GM21367 (cell line): Measurements from ENCODE around the gene FCER1A.

ENCODE experiments used
- ATAC-seq: cut with Tn5 transposase; IDR thresholded peaks from one replicate; pipeline ENCODE4 v1.9.1; 2021; ENCODE audit not compliant: unreplicated experiment

Gene FCER1A

GRCh38 chr1:159302095-159302494, at the start of gene FCER1A:
FCER1A (plus strand) TSS chr1:159302336; CDS start chr1:159302365, 29 bp downstream.
- no peak for ATAC-seq

DNA sequence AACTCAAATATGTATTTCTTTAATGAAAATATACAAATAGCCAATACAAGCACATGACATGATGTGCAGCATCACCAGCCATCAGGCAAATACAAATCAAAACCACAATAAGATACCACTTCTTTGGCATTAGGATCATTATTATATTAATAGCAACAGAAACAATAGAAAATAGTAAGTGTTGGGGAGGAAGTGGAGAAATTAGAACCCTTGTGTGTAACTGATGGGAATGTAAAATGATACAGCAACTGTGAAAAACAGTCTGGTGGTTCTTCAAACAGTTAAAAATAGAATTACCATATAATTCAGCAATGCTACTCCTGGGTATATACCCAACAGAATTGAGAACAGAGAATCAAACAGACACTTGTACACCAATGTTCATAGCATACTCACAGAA, 40.8 kb upstream of the FCER1A start:
- ATAC-seq: no peak

DNA sequence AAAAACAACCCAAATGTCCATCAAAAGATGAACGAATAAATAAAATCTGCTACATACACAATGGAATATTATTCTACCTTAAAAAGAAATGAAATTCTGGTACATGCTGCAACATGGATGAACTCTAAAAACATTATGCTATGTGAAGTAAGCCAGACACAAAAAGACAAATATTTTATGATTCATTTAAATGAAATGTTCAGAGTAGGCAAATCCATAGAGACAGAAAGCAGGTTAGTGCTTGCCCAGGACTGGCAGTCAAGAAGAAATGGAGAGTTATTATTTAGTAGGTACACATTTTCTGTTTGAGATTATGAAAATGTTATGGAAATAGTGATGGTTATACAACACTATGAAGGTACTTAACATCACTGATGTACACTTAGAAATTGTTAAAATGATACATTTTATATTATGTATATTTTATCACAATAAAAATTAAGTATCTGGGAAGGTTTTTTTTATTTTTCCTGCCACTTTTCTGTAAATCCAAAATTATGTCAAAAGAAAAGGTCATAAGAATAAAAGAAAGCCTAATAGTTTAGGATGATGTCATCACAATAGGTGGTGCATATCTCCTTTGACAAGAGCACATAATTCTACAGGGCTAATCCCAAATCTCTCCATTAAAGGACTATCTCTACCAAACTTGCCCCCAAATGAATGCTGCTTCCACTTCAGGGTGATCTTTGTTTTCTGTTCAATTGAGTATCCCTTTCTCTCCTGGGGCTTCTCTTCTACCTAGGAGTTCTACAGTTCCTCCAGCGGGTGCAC, 40.2 kb upstream of the FCER1A start:
- no peak for ATAC-seq

GRCh38 chr1:159266832-159267231, 35.3 kb upstream of the FCER1A start:
- no peak for ATAC-seq

DNA sequence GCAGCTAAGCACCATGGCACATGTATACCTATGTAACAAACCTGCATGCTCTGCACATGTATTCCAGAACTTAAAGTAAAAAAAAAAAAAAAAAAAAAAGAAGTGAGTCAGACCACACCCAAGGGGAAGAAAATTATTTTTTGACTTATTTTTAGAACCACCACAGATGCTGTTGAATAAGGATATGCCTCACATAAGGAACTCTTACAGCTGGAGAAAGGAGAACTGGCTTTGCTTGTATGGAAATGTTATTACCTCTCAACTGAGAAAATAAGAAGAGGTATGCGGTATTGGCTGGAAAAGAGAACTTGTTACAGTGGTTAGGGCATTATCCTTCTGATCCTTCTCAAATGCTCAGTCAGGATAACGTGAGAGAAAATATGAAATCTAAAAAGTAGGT, 27.5 kb upstream of the FCER1A start:
- ATAC-seq: no peak

DNA sequence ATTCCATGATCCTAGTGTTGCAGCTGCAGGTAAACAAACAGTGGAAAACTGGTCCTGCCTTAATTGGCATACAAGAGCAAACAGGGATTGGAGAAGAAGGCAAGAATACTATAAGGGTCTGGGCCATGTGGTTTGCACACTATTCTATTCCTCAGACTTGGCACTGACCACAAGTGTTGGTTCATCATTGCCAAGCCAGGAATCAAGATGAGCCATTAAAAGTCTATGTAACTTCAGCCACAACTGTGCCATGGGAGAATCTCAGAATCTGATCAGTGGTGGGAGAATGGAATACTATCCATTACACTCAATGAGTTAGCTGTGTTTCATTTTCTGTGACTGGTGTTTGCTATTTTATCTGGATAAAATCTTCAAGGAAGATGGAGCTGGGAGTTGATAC, 26.2 kb upstream of the FCER1A start:
- no peak for ATAC-seq

GRCh38 chr1:159279773-159280172, 22.4 kb upstream of the FCER1A start:
- no peak for ATAC-seq

- ATAC-seq: no peak
Observed at GRCh38 chr1:159282118-159282517, 20.0 kb upstream of the FCER1A start.

GRCh38 chr1:159289060-159289459, 13.1 kb upstream of the FCER1A start:
- ATAC-seq: no peak

- no peak for ATAC-seq
Observed at GRCh38 chr1:159291424-159291823, 10.7 kb upstream of the FCER1A start.

DNA sequence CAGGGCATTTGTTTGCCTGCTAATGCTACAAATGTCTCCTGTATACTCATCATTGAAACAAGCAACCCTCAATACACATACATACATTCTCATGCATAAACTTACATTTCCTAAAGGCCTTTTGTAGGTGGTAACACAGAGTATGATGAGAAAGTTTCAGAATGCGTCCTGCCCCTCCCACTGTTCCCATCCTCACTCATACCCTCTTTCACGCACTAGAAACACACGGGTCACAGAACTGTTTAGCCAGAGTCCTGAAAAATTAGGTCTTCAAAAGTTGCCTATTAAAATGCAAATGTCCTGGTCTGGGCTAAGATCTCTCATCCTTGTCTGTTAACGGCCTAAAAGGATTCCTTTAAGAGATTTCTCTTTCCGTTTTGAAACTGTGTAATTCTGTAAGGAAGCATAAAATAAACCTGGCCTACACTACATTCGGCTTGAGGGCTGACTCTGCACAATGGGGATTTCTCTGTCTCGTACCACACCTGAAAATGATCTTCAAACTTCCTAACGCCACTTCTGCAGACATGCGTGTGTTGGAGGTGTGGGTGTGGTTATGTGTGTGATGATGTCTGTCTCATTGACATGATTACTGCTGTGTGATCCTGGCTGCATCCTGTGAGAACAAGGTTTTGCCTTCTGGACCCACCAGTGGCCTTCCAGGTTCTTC, 5.3 kb upstream of the FCER1A start:
- ATAC-seq: no peak

DNA sequence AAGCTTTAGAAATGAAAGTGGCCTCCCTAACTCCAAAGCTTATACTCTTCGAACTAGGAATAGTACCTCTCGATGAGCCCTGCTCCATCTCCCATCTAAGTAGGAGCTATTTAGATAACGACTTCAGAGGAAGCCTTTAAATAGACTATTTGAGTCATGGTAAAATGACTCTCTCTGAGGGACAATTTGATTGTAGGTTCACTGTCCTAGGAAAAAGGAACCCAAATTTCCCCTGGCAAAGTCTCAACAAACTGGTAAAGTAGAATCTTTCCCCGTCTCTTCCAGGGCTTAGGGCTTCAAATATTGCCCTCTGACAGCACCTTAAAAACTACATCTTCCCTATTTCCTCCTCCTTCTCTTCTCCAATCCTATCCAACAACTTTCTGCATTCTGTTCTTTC, 2.0 kb upstream of the FCER1A start:
- ATAC-seq: no peak

DNA sequence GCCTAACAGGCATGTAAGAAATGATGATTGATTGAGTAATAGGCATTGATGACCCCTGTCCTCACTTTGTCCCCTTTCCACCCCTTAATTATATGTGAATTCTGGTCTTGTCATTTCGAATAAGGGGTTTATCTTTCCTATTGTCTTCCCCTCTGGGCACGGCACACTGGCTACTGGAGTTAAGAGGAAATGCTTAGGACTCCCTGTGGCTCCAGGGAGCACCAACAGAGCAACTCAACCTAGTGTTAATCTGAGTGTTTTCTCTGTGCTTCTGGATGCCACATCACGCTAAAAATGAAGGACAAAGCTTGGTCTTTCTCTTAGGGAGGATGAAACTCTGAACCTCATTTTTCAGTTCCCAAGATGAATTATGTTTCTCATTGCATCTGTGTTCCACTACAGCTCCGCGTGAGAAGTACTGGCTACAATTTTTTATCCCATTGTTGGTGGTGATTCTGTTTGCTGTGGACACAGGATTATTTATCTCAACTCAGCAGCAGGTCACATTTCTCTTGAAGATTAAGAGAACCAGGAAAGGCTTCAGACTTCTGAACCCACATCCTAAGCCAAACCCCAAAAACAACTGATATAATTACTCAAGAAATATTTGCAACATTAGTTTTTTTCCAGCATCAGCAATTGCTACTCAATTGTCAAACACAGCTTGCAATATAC, 5.3 kb downstream of the FCER1A start:
- ATAC-seq: no peak

DNA sequence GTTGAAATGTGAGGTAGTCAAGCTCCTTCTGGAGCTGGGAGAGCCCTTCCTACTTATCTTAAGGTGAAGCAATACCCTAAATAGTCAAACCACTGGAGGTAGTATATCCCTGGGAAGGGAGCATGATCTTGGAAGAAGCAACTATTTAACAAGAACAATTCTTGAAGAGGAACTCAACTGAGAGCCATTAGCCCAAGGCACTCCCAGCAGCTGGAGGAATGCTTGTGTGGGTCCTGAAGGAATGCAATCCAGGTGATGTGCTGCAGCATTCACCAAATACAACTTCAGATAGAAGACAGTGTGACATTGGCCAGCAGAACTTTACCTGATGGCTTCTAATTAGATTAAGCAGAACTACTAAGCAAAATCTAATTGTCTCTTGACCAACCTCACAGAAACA, 9.5 kb downstream of the FCER1A start:
- no peak for ATAC-seq

GRCh38 chr1:159315381-159315780, 13.2 kb downstream of the FCER1A start:
- ATAC-seq: no peak

- ATAC-seq: no peak
Observed at GRCh38 chr1:159318784-159319551, 16.8 kb downstream of the FCER1A start.

GRCh38 chr1:159334797-159335196, 32.7 kb downstream of the FCER1A start:
- ATAC-seq: no peak

DNA sequence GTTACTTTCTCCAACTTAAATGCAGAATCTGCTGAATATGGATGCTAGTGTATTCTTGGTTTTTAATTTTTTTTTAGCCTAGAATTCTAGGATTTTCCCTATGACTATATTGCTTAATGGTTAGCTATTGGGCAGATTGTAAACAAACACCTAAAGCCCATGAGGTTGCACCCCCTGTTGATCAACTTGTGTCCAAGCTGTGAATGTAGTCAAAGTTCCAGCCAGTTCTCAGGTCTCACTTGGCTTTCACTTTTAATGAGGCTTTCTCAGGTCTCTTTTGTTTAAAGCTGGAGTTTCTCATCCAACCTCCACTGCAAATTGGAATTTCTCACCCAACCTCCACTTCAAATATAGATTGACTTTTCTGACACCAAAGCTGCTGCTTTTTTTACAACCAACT, 35.9 kb downstream of the FCER1A start:
- no peak for ATAC-seq

DNA sequence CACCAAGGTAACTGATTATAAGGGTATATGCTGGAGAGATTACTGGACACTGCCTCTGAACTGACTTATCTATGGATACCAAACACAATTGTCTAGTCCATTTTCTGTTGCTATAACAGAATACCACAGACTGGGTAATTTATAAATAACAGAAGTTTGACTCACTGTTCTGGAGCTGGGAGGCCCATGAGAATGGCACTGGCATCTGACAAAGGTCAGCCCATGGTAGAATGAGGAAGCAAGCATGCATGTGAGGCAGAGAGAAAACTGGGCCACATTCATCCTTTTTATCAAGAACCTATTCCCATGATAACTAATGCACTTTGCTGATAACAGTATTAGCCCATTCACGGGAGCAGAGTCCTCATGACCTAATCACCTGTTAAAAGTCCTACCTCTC, 37.4 kb downstream of the FCER1A start:
- ATAC-seq: no peak

DNA sequence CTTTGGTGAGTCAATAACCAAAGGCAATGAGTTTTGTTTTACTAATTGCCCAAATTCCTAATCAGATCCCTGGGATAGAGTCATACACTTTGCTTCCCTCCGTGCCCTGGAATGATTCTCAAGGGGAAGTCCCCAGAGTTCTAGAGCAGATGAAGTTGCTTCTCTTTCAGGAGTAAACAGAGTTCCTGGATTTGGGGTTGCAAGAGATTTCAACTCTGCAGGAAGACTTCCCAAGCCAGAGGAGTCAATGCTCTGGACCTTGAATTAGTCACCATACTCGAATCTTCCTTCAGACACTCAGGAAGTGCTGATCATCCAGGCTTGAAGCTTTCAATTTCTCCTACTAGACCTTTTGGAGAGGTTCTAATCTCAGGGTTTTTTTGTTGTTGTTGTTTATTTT, 39.6 kb downstream of the FCER1A start:
- no peak for ATAC-seq

DNA sequence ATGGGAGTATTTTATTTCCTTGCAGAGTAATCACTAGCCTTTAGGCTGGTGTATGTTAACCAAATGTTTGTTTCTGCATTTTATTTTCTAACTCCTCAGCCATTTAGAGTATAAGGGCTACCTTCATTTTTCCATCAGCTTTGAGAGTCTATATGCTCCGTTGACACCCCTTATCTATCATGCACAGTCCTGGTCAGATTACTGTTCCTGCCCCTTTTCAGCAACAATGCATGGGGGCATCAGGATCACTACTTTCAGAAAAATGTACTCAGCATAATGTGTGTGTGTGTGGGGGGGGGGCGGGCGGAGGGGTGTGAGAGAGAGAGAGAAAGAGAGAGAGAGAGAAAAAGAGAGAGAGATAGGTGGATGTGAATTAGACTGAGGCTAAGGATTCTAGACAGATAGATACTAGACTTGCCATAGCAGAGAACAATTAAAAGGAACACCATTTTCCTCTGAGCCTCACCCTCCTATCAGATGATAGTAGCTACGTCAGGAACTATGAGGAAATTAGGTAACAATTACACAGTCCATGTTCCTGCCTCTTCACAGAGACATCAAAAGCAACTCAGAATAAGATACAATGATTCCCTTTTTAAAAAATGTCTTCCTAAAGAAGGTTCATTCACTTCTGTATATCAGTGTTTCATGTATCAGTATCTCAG, 40.8 kb downstream of the FCER1A start:
- ATAC-seq: no peak
